ENCODE measurements around the gene MACROH2A2. TPM values are rescaled to one million over a fixed set of nuclear protein-coding genes. Genes with fewer than 3 reads are reported as not detected.

The MACROH2A2 gene
- total and polyA plus RNA-seq, 2 of the 8 experiments (the other 6 are each of a cell fraction or from before 2014, with no cell fraction given), result 7.9 to 9.3 TPM

DNA sequence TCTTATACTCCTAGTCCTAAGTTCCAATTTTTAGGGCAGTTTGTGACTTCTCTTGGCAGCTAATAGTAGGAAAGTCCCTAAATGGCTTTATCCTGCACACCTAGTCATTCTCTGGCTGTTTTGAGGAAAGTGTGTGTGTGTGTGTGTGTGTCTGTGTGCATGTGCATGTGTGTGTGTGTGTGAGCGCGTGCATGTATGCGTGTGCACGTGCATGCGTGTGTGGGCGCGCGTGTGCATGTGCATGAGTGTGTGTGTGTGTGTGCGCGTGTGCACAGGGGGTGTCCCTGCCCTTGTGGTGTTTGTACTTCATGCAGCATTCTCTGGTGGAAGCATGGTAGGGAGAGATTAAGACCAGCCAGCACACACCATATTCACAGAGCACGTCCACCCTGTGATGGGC is 18.2 kb downstream of the MACROH2A2 start:
- no peak overlapping the region for H4K5ac ChIP-seq (ENCODE audit: insufficient read length, low read depth, low read length)
- no peak overlapping the region for H2BK5ac ChIP-seq (ENCODE audit: low read depth, low read length)
- POLR2A ChIA-PET (ENCODE audit: partially characterized antibody), result no interaction called here
- H3K36me3 ChIP-seq (ENCODE audit: control insufficient read depth in 2 of 4, insufficient read depth in 4 of 4, low read length in 3 of 4), result no peaks in the 10 kb centered on the region
- peaks cover 0 to 2% (median 0%) of the 10 kb centered on the region in 4 experiments; a peak in 2 of 7 replicates for H3K27me3 ChIP-seq (replicated peaks in 1 of 4; ENCODE audit: control insufficient read depth in 3 of 4, extremely low read depth in 1 of 4, insufficient read depth in 3 of 4, low read length in 3 of 4)
- H3K4me1 ChIP-seq (replicated peaks in 1 of 4; ENCODE audit: control insufficient read depth in 3 of 4, insufficient read depth in 4 of 4, low read length in 3 of 4), result no peaks in the 10 kb centered on the region
- H2BK20ac ChIP-seq (ENCODE audit: low read length), result no peak overlapping the region
- H3K18ac ChIP-seq (ENCODE audit: extremely low read depth, low read length), result no peak overlapping the region
- H4K91ac ChIP-seq (replicated peaks; ENCODE audit: insufficient read length, low read length), result no peak overlapping the region
- H2BK12ac ChIP-seq (ENCODE audit: low read depth, low read length), result no peak overlapping the region; the same call in 1 of the 2 replicates
- no peak overlapping the region for H3K14ac ChIP-seq (ENCODE audit: insufficient read length)
- no peak overlapping the region for H4K8ac ChIP-seq (ENCODE audit: extremely low read depth, insufficient read depth, low read length)
- peaks cover 0 to 3% of the 10 kb centered on the region in 2 experiments for H4K20me1 ChIP-seq (replicated peaks in 1 of 2; ENCODE audit: control insufficient read depth in 1 of 2, insufficient read depth in 2 of 2, low read length in 2 of 2)
- FAIRE-seq (no peak), DNase-seq (ENCODE audit: low read depth in 1 of 2, low spot score in 2 of 2) (no peak)
- H3K79me1 ChIP-seq (ENCODE audit: low read depth, low read length), result no peaks in the 10 kb centered on the region
- no peak overlapping the region for H3K9ac ChIP-seq (replicated peaks in 1 of 4; ENCODE audit: extremely low read depth in 1 of 4, low read depth in 3 of 4, low read length in 3 of 4)
- no peak overlapping the region for H3K23ac ChIP-seq (ENCODE audit: insufficient read length)
- H3K79me2 ChIP-seq (ENCODE audit: control insufficient read depth in 1 of 2, insufficient read depth in 2 of 2, low read length in 2 of 2), result no peaks in the 10 kb centered on the region
- H3K4me2 ChIP-seq (ENCODE audit: insufficient read depth in 1 of 2, low read depth in 2 of 2, low read length in 2 of 2), result no peak overlapping the region
- no peak overlapping the region for H3K27ac ChIP-seq (ENCODE audit: low read depth, low read length)
- H2AFZ ChIP-seq (ENCODE audit: low read length), result no peak overlapping the region
- CTCF ChIA-PET (ENCODE audit: partially characterized antibody), result interaction anchor here (1.0 to 2.1 kb wide), 3 partner anchors 9 to 71 kb away, joined by 3 to 4 read pairs (median 3); no protein-coding TSS in a partner anchor
- no peaks in the 10 kb centered on the region for H3K9me3 ChIP-seq (ENCODE audit: insufficient read depth in 2 of 2, low read depth in 1 of 2, low read length in 1 of 2)
- no peak overlapping the region for H3K4ac ChIP-seq (replicated peaks; ENCODE audit: insufficient read length, low read depth, low read length)
- 96% methylated on average over 10 of the region's 11 CpGs; no CpG with 5 or more reads in 1 of the 2 experiments for WGBS, 2 experiments (ENCODE audit: extremely low coverage in 1 of 2, insufficient coverage in 1 of 2, insufficient read length in 1 of 2, insufficient replicate concordance in 2 of 2, low coverage in 1 of 2, low lambda C conversion rate in 2 of 2, missing lambda C conversion rate in 1 of 2)
- no peak overlapping the region for H2BK15ac ChIP-seq (ENCODE audit: low read length)
- no peak overlapping the region for H2BK120ac ChIP-seq (replicated peaks; ENCODE audit: low read depth, low read length)
- H3K23me2 ChIP-seq (ENCODE audit: low read depth, low read length), result no peaks in the 10 kb centered on the region
- H3K56ac ChIP-seq (replicated peaks; ENCODE audit: insufficient read length, low read depth, low read length), result no peak overlapping the region
- no peak overlapping the region for H2AK5ac ChIP-seq (ENCODE audit: low read depth, low read length)
- no peak overlapping the region for H3K4me3 ChIP-seq (ENCODE audit: extremely low read depth in 1 of 4, insufficient read depth in 2 of 4, low read depth in 3 of 4, low read length in 4 of 4)
- TF ChIP-seq FOSL1 (IDR thresholded peaks at IDR 0.05; ENCODE audit: insufficient read depth, low read depth, low read length), result no peak
- TF ChIP-seq RAD21 (IDR thresholded peaks at IDR 0.05 in 1 of 2, conservative IDR thresholded peaks at IDR 0.05 in 1 of 2; ENCODE audit: low read depth in 2 of 2, low read length in 2 of 2), result no peak
- no peak for TF ChIP-seq RNF2 (IDR thresholded peaks at IDR 0.05; ENCODE audit: borderline replicate concordance, low read depth, low read length, missing control alignments, poor library complexity, severe bottlenecking)
- TF ChIP-seq RFX5 (IDR thresholded peaks at IDR 0.05; ENCODE audit: borderline replicate concordance, low read depth, low read length), result no peak
- no peak for TF ChIP-seq KDM4A (IDR thresholded peaks at IDR 0.05; ENCODE audit: low read depth, low read length, severe bottlenecking)
- TF ChIP-seq YY1 (IDR thresholded peaks at IDR 0.05; ENCODE audit: low read depth, low read length), result no peak
- no peak for TF ChIP-seq RBBP5 (IDR thresholded peaks at IDR 0.05; ENCODE audit: borderline replicate concordance, low read depth, low read length)
- TF ChIP-seq CHD2 (IDR thresholded peaks at IDR 0.05; ENCODE audit: low read length), result no peak
- TF ChIP-seq SP2 (IDR thresholded peaks at IDR 0.05; ENCODE audit: low read length), result no peak
- TF ChIP-seq TBP (IDR thresholded peaks at IDR 0.05; ENCODE audit: low read depth, low read length), result no peak
- TF ChIP-seq SP4 (IDR thresholded peaks at IDR 0.05; ENCODE audit: low read length), result no peak
- TF ChIP-seq PHF8 (conservative IDR thresholded peaks at IDR 0.05; ENCODE audit: low read depth, low read length), result no peak
